Activated CD4-positive, alpha-beta T cell treated with anti-CD3 and anti-CD28 coated beads, Interleukin-2, Interleukin-6, amounts not matched to agents 100 ng/mL and 50 ng/mL, durations not matched to agents 16 hours and 8 hours (primary cell): ENCODE measurements around the gene ZDHHC18.
A peak's percentile ranks its signal among the peaks of the same experiment; 100 is the strongest.
"Not testable (repeated sequence)": the region's sequence is repeated elsewhere in the genome, so short reads cannot be mapped to it uniquely, and the experiment has no call there.

Experiments
- DNase-seq: peaks from one replicate; pipeline ENCODE4 v3.0.0-alpha.2; 2020

ZDHHC18 gene

DNA sequence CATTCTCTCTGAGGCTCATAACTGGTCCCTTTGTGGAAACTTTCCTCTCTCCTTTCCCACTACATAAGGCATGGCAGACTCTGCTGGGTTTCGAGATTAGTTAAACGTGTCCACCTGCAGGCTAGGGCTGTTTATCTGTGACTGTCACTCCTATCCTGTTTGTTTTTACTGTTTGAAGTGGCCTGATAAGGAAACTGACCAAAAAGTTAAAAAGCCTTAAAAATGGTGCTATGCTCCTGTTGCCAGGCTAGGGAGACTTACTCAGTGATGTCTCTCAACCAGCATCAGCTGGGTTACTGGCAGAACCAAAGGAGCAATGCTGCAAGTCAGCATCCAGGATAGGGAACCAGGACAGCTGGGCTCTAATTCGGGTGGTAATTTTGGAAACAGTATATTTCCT, 34.9 kb upstream of the ZDHHC18 start:
- no peak for DNase-seq

DNA sequence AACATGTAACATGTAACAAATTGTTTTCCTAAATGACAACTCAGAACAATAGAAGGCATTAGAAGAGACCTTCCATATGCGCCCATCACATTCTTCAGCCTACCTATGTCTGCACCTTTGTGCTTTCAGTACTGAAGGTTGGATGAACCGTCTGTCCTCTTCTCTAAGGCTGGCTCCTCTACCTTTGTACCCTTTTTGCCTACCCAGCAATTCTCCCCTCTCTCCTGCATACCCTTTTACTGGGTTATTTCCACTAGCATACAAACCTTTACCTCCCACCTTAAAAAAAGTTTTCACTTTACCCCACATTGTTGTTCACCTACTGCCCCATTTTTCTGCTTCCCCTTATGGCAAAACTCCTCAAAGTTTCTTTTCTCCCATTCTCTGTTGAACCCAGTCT, 33.6 kb upstream of the ZDHHC18 start:
- DNase-seq, result no peak

DNA sequence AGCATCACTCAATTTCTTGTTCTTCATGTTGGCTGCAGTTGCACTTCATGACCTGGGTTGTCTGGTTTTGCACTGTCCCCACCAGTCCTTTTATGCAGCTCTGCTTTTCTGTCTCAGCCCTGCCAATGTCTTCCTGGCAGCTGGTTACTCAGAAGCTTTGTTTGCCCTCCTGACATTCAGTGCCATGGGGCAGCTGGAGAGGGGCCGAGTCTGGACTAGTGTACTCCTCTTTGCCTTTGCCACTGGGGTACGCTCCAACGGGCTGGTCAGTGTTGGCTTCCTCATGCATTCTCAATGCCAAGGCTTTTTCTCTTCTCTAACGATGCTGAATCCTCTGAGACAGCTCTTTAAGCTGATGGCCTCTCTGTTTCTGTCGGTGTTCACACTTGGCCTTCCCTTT, 32.1 kb upstream of the ZDHHC18 start:
- DNase-seq, result no peak

- no peak for DNase-seq
These were observed 28.9 kb upstream of the ZDHHC18 start for GRCh38 chr1:26797627-26798026.

- DNase-seq, result peak; percentile 50
These were observed 26.9 kb upstream of the ZDHHC18 start for GRCh38 chr1:26799479-26800142.

DNA sequence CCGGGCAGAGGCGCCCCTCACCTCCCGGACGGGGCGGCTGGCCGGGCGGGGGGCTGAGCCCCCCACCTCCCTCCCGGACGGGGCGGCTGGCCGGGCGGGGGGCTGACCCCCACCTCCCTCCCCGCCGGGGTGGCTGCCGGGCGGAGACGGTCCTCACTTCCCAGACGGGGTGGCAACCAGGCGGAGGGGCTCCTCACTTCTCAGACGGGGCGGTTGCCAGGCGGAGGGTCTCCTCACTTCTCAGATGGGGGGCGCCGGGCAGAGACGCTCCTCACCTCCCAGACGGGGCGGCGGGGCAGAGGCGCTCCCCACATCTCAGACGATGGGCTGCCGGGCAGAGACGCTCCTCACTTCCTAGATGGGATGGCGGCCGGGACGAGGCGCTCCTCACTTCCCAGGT, 22.6 kb upstream of the ZDHHC18 start:
- DNase-seq, result not testable (repeated sequence)

DNA sequence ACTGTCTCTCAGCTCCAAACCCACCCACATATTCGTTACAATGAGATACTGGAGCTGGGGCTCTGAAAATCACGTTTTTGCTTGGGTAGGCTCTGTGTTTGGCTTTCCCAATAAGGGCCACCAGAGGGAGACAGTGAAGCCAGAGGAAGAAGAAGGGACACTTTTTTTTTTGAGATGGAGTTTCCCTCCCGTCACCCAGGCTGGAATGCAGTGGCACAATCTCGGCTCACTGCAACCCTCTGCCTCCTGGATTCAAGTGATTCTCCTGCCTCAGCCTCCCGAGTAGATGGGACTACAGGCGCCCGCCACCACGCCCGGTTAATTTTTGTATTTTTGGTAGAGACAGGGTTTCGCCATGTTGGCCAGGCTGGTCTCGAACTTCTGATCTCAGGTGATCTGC, 16.4 kb upstream of the ZDHHC18 start:
- peak; percentile 86 for DNase-seq

DNA sequence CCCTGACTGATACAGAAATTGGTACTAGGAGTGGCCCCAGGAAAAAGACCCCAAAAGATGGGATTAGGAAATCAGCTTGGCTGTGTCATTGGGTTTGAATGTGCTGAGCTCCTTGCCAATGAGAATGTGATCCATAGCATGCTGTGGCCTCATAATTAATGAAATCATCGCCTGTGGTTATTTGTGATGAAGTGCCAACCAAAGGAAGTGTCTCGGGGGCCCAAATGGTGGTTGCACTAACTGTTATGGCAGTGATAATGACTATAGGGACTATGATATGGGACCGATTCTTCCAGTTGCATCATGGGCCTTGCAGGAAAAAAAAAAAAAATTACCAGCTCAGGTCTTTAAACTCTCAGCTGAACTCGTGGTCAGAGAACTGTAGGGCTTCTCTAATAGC, 15.4 kb upstream of the ZDHHC18 start:
- peak; percentile 57 for DNase-seq

- DNase-seq, result peak; percentile 72
These were observed 14.8 kb upstream of the ZDHHC18 start for GRCh38 chr1:26811708-26812107.

GRCh38 chr1:26814377-26814776, 12.1 kb upstream of the ZDHHC18 start:
- no peak for DNase-seq

- no peak for DNase-seq
These were observed 11.6 kb upstream of the ZDHHC18 start for GRCh38 chr1:26814893-26815292.

DNA sequence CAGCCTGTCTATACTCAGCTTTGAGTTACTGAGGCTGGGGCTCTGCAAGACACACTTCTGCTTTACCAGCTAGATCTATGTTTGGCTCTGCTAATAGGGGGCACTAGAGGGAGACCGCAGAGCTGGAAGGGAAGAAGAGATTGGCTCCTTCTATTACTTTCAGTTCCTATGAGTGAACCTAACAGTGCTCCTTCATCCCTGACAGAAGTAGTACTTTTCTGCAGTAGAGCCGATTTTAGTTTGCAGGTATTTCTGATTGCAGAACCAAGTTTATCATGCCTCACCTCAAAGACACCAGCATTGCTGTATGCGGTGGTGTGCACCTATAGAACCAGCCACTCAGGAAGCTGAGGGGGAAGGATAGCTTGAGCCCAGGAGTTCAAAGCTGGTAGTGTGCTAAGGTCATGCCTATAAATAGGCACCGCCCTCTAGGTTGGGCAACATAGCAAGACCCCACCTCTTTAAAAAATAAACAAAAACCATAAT, 5.7 kb upstream of the ZDHHC18 start:
- DNase-seq, result no peak

- DNase-seq, result no peak
These were observed 3.6 kb upstream of the ZDHHC18 start for GRCh38 chr1:26822737-26823395.

GRCh38 chr1:26824731-26825130, 1.8 kb upstream of the ZDHHC18 start:
- no peak for DNase-seq

GRCh38 chr1:26827106-26827604, 667 bp downstream of the ZDHHC18 start:
- no peak for DNase-seq

GRCh38 chr1:26827663-26828062, 1.2 kb downstream of the ZDHHC18 start:
- DNase-seq, result no peak

DNA sequence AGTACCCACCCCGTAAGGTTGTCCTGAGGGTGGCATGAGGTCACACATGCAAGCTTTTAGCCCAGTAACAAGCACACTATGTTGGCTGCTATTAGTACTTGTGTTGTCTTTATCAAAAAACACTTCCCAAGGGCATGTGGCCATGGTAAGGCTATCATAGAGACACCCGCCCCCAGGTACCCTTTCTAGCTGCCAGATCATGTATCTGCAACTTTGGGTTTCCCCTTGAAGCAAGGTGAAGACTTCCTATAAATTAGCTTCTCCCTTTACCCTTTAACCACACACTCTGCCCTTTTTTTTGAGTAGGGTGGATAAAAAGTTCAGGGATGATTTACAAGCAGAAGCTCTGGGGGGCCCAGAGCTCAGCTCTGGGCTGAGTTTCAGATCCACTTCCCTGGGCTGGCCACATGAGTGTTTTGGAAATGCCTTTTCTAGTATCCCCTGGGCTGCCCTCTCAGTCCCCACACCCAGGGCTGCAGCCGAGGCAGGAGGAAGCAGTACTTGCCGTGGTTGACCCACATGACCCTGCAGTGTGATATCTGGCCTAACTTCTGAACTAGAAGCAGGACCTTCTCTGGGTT, 2.0 kb downstream of the ZDHHC18 start:
- DNase-seq, result peak; percentile 41

DNA sequence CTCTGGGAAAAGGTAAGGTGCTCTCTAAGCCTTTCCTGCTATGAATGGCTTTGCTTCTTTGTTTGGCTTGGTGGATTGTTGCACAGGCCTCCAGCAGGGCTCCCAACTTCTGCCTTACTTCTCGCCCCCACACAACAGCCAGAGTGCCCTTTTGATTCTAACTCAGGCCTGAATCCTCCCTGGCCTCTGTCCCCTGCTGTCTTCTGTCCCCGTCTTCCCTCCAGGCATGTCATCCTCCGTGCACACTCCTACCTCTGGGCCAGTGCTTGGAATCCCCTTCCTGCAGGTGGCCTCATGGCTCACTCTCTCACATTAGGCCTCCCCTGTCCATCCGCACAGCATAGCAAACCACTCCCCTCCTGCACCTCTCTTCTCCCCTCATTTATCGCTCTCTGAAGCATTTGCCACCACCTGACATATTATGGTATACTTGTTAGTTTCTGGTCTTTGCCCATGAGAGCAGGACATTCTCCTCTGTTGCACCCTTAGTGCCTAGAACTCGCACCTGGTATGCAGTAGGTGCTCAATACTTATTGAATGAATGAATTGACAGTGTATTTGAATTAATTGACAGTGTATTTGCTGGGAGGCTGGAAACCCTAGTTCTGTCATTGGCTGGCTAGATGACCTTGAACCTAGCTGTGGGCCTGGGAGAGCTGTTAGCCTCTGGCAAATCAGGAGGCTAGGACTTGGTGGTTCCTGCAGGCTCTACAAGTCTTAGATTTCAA, 2.9 kb downstream of the ZDHHC18 start:
- DNase-seq, result no peak

GRCh38 chr1:26831059-26831458, 4.6 kb downstream of the ZDHHC18 start:
- DNase-seq, result no peak

GRCh38 chr1:26831546-26832248, 5.2 kb downstream of the ZDHHC18 start:
- DNase-seq, result no peak

DNA sequence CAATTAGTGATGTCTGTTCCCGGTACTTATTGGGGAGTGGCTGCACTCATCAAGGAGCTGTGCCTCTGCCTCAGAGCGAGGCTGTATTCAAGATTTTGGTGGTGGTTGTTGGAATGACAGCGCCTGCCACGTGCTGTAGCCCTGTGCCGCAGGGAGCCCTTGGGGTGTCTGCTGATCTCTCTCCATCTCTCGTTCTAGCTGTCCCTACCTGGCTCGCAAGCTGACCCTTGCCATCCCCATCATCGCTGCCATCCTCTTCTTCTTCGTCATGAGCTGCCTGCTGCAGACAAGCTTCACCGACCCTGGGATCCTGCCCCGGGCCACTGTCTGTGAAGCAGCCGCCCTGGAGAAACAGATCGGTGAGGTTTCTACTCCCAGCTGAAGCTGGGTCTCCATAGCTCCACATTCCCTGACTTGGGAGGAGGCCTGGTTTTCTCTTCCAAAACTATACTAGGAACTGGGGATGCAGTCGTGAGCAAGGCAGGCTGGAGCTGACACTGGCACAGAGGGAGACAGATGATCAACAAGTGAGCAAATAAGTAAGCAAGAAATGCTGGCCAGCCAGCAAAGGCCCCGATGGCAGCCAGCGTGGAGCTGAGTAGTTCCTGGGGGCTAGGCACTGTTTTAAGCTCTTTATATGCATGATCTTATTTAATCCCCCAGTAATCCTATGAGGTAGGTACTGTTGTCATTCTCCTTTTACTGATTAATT, 5.9 kb downstream of the ZDHHC18 start:
- no peak for DNase-seq
